HUDEP-2 (cell line): ENCODE data around the gene INTS11.

ENCODE experiments used
- DNase-seq, 76 experiments: peaks; one replicate each; lab custom pipeline; 2025; ENCODE audit not compliant: unreplicated experiment in 76 of 76; lab: John Stamatoyannopoulos, UW

Gene INTS11

GRCh38 chr1:1291023-1291528 lies 33.4 kb downstream of the INTS11 start:
- DNase-seq, result peak in 34 of 76 experiments; percentile 7 to 78 (median 30)

GRCh38 chr1:1290238-1290731 lies 34.2 kb downstream of the INTS11 start:
- DNase-seq, result peak in 60 of 76 experiments; percentile 11 to 84 (median 54)

- DNase-seq, result no peak
Observed at GRCh38 chr1:1287288-1288110, 37.0 kb downstream of the INTS11 start.

GRCh38 chr1:1286313-1287261 lies 37.9 kb downstream of the INTS11 start:
- no peak for DNase-seq

- DNase-seq, result no peak
Observed at GRCh38 chr1:1285611-1286311, 38.7 kb downstream of the INTS11 start.

- DNase-seq, result no peak
Observed at GRCh38 chr1:1285102-1285571, 39.3 kb downstream of the INTS11 start.

GRCh38 chr1:1284221-1285101 lies 40.0 kb downstream of the INTS11 start:
- DNase-seq, result no peak

GRCh38 chr1:1283821-1284220 lies 40.6 kb downstream of the INTS11 start:
- peak in 2 of 76 experiments; percentile 17 to 18 for DNase-seq

GRCh38 chr1:1282998-1283397 lies 41.5 kb downstream of the INTS11 start:
- no peak for DNase-seq

GRCh38 chr1:1281533-1282321 lies 42.7 kb downstream of the INTS11 start:
- peak in 45 of 76 experiments; percentile 8 to 62 (median 35) for DNase-seq

GRCh38 chr1:1280782-1281481 lies 43.5 kb downstream of the INTS11 start:
- no peak for DNase-seq

- DNase-seq, result no peak
Observed at GRCh38 chr1:1279028-1279427, 45.4 kb downstream of the INTS11 start.

- DNase-seq, result no peak
Observed at GRCh38 chr1:1278620-1279019, 45.8 kb downstream of the INTS11 start.

GRCh38 chr1:1275836-1276235 lies 48.6 kb downstream of the INTS11 start:
- no peak for DNase-seq

GRCh38 chr1:1274931-1275431 lies 49.5 kb downstream of the INTS11 start:
- no peak for DNase-seq

GRCh38 chr1:1274299-1274930 lies 50.0 kb downstream of the INTS11 start:
- DNase-seq, result peak in 1 of 76 experiments; percentile 45
